ENCODE measurements around the gene NFE2L2.
"Not testable (repeated sequence)": the region's sequence is repeated elsewhere in the genome, so short reads cannot be mapped to it uniquely, and the experiment has no call there.

NFE2L2 gene

GRCh38 chr2:177281400-177282180, 17.1 kb upstream of the NFE2L2 start:
- no peak for DNase-seq (ENCODE audit: low read depth in 1 of 2, low spot score in 1 of 2)

- DNase-seq (ENCODE audit: low read depth in 1 of 2, low spot score in 1 of 2) = no peak
Measured at GRCh38 chr2:177279847-177280246, 15.3 kb upstream of the NFE2L2 start.

DNA sequence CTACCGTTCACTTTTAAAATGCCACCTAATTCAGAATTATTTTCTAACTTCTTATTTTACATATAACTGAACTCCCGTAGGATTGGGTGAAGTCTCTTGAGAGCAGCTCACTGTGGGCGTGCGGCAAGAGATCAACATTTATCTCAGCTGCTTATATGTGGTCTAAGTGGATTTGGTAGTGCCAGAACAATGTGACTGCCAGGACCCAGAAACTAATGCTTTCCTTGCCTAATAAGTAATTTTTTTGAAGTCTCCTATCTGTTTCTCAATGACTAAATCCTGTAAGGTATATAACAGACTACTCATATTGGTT, 11.2 kb upstream of the NFE2L2 start:
- no peak for DNase-seq (ENCODE audit: low read depth in 1 of 2, low spot score in 1 of 2)

- no peak for DNase-seq (ENCODE audit: low read depth in 1 of 2, low spot score in 1 of 2)
Measured at GRCh38 chr2:177275040-177275742, 10.7 kb upstream of the NFE2L2 start.

DNA sequence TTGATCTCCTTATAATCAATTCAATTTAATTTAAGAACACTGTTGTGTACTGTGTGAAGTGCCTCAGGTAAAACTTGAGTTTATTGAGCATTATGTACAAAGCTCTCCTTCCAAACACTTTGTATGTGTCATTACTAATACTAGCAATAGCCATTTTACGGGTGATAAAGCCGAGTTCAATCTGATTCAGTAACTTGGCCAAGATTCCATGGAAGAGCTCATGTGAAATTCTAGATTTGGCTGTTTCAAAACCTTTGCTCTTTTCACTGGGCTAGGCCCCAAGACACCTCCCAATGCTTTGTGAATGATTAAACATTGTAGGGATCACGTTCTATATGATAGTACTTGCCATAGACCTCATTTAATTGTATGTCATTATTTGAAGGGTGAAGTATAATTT, 8.9 kb upstream of the NFE2L2 start:
- no peak for DNase-seq (ENCODE audit: low read depth in 1 of 2, low spot score in 1 of 2)

DNA sequence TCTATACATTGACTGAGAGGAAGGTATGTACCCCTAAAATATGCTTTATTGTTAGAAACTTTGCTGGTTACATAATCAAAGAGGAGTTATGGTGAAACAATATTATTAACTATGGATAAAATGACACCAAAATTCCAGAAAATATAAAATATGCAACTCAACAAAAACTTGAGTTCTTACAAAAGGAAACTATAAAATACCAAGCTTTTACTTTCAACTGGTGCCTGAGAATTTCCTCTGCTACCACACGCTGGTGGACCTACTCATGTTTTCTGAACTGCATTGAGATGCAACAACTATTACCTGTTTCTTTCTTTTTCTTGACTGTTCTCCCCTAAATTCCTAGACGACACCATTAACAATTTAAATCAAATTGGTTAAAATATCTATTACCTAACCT, 8.2 kb upstream of the NFE2L2 start:
- DNase-seq (ENCODE audit: low read depth in 1 of 2, low spot score in 1 of 2) = no peak

DNA sequence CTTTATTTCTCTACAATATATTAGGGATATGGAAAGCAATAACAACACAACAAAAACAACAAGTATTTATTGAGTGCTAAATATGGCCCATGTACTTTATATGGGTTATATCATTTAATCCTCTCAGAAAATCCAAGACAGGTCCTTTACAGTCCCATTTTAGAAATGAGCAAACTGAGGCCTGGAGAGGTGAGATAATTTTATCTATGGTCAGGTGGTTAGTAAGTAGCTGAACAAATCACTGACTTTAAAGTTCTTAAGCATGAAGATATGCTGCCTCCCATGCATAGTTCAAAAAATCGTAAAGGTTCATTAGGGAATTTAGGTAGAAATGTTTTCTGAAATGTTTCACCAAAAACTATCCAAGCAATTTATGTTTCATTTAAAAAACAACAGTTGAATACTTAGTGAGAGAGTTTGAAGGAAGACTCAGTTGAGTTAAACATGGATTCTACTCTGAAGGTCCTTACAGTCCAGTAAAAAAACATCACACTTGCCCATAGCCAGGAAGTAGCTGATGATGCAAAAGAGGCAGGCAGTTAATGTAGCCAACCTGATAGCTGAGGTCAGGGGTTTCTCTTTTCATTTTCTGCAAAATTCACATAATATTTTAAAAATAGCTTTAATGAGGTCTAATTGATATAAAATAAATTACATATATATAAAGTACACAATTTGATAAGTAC, 7.6 kb upstream of the NFE2L2 start:
- no peak for DNase-seq (ENCODE audit: low read depth in 1 of 2, low spot score in 1 of 2)

- DNase-seq (ENCODE audit: low read depth in 1 of 2, low spot score in 1 of 2) = no peak
Measured at GRCh38 chr2:177270531-177270930, 6.0 kb upstream of the NFE2L2 start.

GRCh38 chr2:177268901-177269300, 4.4 kb upstream of the NFE2L2 start:
- no peak for DNase-seq (ENCODE audit: low read depth in 1 of 2, low spot score in 1 of 2)

- no peak for DNase-seq (ENCODE audit: low read depth in 1 of 2, low spot score in 1 of 2)
Measured at GRCh38 chr2:177268187-177268871, 3.8 kb upstream of the NFE2L2 start.

- DNase-seq (ENCODE audit: low read depth in 1 of 2, low spot score in 1 of 2) = not testable (repeated sequence)
Measured at GRCh38 chr2:177266955-177267354, 2.4 kb upstream of the NFE2L2 start.

DNA sequence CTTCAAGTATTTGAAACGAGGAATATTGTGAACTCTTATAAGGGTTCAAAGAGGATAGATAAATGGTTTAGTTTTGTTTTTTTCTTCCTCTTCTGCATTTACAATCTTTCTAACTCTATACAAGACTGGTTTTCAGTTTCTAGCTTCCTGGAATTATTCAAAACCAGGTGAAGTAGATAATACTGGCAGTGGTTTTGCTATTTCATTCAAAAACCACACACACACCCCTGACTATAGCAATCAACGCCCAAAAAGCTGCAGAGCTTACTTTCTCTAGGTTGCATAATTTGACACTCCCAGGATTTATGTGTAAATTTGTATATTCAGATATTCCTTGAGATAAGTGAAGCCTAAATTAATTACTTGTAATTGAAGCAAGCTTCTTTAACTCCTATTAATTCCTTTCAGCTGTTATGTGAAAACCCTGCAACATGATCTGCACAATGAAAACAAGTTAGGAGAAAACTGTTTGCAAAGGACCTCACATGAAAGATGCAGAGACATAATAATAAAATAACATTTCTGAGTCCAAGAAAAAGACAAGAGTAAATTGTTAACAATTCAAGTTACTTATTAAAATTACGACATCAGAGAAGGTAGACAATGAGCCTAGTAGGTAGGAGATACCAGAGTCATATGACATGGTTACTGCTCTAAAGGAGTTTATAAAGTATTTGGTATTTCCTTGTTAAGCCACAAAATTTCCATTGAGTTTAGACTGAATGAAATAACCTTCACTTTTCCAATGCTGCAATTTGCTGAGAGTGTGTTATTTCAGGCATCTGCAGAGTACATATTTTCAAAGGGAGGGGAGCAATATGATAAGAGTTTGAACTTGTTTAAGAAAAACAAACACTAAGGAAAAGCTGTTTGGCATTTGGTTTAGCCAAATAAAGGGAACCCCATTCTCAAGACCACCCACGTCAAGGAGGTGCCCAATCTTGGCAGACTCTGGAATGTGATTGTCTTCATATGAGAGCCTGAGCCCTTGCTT, 1.6 kb upstream of the NFE2L2 start:
- no peak for DNase-seq (ENCODE audit: low read depth in 1 of 2, low spot score in 1 of 2)

DNA sequence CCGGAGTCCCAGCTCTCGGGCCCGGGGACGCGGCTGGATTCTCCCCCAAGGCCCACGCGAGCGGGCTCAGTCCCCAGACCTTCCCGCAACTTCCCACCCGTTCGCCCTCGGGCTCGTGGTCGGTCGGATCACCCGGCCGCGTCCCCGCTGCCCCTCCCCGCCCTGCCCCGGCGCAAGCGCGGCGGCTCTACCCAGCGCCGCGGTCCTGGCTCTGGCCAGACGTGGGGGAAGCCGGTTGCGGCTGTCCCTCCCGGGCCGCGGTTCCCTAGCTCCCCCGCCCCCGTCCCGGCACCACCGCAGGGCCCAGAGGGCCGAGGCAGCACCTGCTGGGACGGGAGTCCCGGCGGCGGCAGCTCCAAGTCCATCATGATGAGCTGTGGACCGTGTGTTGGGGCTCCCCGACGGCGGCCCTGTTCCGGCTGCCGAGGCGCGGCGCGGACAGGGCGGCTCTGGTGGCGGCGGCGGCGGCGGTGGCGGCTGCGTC, 276 bp downstream of the NFE2L2 start:
- DNase-seq (ENCODE audit: low read depth in 1 of 2, low spot score in 1 of 2) = peak in 1 of 2 donors; percentile 31

DNA sequence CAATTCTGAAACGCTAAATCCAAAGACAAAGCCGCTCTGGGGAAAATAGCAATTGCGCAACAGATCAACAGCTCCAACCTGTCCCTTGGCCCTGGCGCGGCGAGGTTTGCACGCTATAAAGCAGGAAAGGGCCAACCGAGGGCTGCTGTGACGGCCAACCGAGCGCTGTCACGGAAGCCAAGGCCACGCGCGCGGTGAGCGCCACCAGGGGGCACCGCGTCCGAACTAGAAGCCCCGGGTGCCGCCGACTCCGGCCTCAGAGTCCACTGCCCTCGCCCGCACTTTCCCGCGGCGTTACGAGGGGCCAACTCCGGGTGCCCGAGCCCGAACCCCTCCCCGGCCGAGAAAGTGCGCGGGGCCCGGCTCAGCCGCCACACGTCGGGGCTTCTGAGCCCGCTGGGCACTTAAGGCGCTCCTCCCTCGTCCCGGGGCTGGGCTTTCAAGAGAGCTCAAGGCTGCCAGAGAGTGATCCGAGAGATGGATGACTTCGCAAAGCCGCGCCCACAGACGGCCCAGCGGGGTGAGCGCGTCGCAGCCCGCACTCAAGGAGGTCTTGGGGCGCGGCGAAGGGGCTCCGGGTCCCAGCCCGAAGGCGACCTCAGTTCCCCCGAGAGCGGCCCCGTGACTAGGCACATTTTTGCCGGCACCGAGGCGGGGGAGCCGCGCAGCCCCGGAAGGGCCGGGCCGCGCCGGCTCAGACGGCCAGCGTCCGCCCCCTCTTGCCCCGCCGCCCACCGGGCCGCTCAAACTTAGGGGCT, 897 bp downstream of the NFE2L2 start:
- peak; percentile 88 to 89 for DNase-seq (ENCODE audit: low read depth in 1 of 2, low spot score in 1 of 2)

- no peak for DNase-seq (ENCODE audit: low read depth in 1 of 2, low spot score in 1 of 2)
Measured at GRCh38 chr2:177262958-177263450, 1.5 kb downstream of the NFE2L2 start.

- DNase-seq (ENCODE audit: low read depth in 1 of 2, low spot score in 1 of 2) = no peak
Measured at GRCh38 chr2:177262092-177262491, 2.4 kb downstream of the NFE2L2 start.

DNA sequence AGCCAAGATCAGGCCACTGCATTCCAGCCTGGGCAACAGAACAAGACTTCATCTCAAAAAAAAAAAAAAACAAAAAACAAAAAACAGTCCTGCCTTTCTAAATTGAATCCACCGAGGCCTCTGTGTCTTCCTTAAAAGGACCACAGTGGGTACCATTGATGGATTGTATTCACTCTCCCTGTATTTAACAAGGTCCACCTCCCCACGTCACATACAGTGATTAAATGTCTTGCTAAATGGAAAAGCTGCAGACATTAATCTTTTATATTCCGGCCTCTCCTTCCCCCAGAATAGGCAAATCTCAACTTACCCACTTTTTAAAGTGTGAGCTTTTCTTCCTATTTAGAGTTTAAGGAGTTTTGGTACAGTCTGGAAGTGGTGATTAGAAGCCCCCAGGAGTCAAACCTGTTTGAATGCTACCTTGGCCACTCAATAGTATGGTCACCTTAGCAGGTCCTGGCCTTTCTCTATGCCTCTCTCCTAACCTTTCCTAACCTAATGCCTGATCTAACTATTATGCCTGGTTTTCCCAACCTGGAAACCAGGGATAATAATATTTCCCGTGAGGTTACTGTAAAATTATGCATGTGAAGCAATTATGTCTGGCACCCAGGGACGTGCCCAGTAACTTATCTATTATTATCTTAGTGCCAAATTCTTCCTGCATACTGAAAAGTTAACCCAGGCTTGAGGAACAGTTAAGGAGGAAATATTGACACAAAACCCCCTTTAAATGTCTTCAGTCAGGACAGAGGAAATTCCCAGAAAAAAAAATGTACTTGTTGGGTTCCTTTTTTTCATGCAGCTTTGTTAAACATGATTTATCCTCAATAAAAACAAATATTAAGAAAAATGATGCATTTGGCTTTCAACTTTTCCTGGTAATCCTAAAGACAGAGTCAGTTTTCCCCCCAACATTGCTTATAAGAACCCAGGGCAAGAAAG, 3.1 kb downstream of the NFE2L2 start:
- no peak for DNase-seq (ENCODE audit: low read depth in 1 of 2, low spot score in 1 of 2)

DNA sequence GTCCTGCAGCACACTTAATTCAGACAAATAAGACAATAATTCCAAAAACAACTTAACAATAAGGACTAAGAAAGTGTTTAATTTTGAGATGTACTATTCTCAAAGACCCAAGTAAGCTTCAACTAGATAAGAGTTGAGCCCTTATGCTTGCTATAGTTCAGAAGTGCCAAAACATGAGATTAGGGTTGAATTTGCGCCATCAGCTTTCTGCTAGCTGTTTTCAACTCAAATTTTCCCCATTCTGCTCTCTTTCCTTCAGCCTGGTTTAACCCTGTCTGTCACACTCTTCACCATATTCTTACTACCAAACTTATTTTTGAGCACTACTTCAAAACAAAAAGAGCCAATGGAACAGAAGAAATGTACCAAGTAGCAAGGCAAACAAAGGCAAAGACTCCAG, 4.1 kb downstream of the NFE2L2 start:
- DNase-seq (ENCODE audit: low read depth in 1 of 2, low spot score in 1 of 2) = no peak

All from activated CD4-positive, alpha-beta T cell treated with anti-CD3 and anti-CD28 coated beads, Interleukin-2, amount 50 U/mL, for 24 hours (primary cell).